NCI-H460 (cell line): Measurements from ENCODE around the gene TOM1L2. TPM values are rescaled to one million over a fixed set of nuclear protein-coding genes. Genes with fewer than 3 reads are reported as not detected.

Source experiments
- DNase-seq: peaks from one replicate; pipeline ENCODE4 v3.0.0-alpha.2; 2016; ENCODE audit warnings: low read depth; ENCODE audit errors: extremely low read depth
- total RNA-seq: library from RNA; depleted of rRNA; stranded (reverse); fragments of >200 nt; shearing (Covaris generic); gene quantifications from 2 replicates; pipeline ENCODE4 v1.2.3, GENCODE V29; 2014

Gene TOM1L2
- total RNA-seq, 1 experiment from 2014 or later = 9.7 TPM

DNA sequence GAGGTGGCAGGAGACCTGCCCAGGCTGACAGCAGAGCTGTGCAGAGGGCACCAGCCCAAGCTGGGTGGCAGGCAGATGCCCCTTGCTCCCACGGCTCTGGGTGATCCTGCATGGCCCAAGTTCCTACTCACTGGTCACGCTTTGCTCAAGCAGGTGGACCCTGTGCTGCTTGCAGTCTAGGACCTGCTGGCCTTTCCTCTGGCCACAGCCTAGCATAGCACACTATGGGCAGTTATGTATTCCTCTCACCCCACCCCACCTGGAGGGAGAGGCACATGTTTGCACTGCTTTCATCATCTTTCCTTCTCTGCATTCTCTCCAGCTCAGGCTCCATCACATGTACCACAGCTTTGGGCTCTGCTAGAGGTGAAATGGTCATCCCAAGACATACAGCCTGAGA lies 115.8 kb downstream of the TOM1L2 start:
- no peak for DNase-seq

DNA sequence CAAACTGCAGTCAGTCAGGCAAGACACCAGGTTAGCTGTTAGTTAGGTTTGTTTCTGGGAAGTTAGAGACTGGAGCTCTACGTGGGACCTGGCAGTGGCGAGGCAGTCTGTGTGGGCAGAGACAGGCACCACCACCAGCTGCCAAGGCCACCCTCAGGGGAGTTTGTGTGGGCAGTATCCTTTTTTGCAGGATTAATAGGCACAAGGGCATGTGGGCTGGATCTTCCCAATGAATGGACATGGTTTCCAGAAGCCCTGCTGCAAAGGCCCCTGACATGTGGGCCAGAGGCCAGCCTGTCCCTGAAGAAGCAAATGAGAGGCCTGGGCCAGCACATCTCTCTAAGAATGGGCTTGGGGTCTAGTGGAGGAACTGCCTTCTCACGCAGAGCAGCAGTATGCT lies 116.2 kb downstream of the TOM1L2 start:
- DNase-seq = no peak

DNA sequence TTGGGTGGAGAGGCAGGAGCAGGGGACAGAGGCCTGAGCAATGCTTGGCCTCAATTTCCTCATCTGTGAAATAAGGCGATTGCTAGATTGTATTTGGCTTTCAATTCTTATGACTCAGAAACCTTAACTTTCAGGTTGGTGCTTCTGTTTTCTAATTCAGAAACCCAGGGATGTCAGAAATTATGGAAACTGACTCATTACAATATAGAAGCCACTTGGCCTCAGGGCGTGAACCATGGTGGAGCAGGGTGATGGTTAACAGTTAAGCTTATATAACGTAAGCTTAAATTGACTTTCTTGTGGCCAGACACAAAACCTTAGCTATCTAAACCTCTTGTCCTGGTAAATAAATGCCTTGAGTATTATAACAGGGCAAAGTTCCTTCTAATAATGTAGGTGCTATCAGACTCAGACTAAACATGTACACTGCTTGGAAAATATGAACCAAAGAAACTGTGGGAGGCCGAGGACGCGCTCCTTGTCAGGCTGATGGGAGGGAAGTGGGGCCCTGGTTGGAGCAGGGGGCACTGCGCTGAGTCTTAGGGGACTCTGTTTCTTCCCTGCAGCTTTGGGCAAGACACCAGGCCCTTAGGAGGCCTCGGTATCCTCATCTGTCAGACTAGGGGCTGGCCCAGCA lies 118.3 kb downstream of the TOM1L2 start:
- no peak for DNase-seq

DNA sequence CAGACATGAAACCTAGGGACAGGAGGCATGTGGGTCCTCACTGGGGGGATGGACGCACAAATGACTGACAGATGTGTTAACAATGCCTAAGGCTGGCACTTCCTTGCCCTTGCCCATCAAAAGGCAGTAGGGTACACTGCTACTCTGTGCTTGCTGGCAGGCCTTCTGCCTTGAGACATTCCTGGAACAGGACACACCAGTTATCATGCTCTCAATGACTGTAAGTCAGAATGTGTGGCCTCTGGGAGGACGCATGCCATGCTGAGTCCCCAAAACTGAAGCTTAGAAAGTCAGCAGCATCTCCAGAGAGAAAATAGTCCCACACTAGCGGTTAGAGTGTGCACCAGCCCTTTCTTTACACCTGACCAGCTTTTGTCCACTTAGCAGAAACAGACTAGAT lies 119.3 kb downstream of the TOM1L2 start:
- DNase-seq = no peak

DNA sequence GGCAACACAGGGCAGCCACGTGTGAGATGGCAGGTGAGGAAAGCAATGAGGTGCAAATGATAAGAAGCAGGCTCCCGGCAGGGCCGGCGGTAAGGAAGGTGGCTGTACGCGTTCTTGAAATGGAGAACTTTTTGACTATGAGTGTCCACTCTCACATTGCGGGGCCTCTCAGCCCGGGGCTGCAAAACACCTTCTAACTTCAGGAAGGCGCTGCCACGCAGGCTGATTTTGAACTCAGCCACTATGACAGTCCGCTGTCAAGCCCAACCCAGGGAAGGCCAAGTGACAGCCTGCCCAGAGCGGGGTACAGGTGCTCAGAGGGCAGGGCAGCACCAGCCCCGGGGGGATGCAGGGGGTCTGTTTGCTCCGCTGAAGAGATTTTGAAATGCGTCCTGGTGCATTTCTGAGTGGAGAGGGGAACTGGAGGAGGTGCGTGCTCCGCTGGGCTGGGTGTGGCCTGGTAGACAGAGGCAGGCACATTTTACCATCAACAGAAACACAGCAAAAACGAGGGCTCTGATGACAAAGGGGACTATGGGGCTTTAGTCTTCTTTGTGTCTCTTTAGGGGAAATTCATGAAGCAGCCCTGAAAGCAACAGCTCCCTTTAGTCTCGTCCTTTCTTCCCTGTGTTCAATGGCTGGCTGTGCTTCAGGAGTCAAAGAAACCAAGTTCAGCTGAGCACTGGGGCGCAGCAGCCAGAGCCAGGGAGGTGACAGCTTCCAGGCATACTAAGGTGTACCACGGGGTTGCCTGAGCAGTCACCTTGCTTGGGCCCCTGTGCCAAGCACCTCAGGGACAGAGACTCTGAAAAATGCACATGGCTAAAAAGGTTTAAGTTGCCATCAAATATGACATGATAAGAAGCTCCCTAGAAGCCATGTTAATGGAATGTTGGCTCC lies 120.8 kb downstream of the TOM1L2 start:
- no peak for DNase-seq

DNA sequence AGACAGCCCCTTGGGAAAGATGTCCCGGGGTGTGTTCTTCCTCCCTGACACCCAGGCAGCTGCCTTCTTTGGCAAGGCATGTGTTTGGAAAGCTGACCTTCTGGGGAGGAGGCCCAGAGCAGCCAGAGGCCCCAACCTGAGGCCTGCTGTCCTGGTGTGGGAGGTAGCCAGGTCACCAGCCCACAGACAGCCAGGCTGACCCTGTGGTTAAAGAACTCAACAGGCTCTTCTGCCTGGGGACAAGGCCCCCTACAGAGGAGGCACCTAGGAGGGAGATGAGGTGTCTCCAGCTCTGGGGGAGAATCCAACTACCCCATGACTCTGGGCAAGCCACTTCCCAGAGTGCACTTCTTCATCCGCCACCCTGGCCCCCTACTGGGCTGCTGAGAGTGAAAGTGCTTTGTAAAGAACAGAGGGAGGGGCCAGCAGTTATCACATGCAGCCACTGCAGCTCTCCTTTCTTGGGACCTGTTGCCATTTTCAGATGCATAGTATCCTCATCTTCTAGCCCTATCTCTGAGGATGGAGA lies 122.3 kb downstream of the TOM1L2 start:
- no peak for DNase-seq

DNA sequence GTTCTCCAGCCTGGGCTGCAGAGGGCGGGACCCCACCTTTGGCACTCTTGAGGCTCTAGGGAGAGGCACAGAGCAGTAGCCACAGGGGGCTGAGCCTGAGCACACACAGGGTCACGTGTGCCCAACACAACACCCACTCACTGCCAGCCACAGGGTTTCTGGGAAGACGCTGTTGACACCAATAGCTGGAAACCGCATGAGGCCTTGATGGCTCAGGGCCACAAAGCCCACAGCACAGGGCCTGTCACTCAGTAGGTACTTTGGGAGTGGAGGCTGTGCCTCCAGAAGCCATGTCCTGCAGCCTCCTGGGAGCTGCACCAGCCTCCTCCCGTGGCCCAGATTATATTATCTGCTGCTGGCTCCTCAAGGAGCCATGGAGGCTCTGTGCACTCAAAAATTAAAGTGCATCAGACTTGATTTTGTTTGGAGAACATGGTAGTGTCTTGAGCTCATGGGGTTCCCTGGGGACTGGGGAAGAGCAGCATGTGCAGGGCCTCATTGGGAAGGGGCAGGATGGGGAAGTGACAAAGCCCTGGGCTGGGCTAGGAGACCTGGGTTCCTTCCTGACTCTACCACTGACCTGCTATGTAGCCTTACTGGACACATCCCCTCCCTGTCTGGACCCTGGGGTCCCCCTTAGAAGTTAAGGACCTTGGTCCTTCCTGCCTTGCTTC lies 122.9 kb downstream of the TOM1L2 start:
- no peak for DNase-seq

DNA sequence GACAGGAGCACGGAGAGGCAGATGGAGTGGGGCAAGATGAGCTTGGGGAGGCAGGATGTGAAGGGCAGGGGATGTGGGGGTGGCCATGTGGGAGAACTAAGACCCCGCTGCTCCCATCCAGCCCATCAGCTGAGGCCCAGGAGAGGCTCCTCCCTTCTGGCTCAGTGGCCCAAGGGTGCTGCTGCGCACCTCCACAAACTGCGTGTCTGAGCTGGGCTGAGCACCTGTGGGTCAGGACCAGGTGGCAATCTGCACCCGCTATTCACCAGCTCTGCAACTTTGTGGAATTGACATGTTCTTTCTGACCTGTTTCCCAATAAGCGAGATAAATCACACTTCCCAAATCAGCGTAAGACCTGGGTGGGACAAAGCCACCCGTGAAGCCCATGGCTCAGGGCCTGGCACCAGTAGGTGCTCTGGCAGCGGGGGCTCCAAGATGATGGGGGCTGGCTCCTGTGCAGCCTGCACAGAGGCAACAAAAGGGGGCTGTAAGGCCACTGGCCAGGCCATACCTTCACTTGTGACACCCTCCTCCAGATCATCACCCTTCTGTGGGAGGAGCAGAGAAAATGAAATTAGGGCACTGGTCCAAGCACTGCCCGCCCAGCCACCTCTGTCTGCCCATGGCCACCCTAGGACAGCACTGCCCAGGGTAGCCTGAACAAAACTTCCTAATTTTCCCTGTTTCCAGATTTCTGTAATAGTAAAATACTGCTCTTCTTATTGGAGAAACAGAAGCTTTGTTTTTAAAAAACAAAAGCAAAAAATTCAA lies 123.7 kb downstream of the TOM1L2 start:
- no peak for DNase-seq

DNA sequence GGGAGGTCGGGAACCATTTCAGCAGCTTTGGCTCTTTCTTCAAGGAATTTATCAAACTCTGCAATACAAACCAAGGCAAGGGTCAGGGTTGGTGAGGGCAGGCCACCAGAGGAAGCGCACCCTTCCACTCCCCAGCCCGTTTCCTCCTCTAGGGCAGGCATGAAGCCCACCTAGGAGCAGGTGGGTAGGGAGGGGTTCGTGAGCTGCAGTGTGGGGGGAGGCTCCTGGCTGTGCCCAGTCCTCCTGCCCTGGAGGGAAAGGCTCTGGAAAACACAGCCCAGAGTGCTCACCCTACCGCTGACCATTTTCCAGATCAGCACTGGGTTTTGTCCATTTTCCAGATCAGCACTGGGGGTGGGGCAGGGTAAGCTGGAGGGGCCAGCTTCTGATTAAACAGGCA lies 124.5 kb downstream of the TOM1L2 start:
- DNase-seq = no peak

DNA sequence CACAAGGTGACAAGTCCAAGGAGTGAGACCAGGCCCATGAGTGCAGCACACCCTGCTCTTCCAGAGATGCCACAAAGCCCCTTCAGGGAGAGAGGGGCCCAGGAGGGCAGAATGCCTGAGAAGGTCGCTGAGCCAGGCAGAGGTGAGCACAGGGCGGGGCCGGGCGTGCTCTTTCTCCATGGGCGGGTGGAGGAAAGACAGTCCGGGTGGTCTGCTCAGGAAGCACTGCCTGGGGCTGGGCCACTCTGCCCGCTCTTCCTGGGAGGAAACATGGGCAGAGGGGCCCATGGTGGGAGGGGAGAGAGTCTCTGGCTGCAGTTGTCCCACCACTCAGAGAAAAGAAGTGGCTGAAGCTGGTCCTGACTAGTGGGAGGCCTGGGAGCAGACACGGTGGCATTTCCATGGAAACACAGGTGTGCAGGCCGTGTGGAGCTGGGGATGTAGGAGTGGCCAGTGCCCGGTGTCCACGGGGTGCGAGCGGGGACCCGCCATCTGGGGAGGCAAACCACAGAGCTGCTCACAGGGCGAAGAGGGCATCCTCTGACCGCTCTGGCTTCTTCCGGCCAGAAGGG lies 125.0 kb downstream of the TOM1L2 start:
- DNase-seq = no peak

DNA sequence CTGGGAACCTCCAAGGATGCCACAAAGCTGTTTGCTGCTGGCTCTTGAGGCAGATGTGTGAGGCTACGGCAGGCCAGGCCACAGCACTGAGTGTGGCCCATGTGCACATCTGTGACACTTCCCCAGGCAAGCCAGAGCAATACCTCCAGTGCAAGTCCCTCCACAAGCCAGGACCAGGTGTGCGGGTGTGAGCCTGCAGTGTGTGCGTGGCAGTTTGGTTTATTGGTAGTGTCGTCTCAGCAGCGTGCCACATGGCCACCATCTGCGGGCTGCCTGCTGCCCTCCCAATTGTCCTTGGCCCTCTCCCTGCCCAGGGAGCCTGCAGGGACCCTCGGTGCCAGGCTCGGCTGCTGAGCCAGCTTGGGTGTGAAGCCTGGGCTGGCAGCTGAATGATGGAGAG lies 125.6 kb downstream of the TOM1L2 start:
- no peak for DNase-seq

DNA sequence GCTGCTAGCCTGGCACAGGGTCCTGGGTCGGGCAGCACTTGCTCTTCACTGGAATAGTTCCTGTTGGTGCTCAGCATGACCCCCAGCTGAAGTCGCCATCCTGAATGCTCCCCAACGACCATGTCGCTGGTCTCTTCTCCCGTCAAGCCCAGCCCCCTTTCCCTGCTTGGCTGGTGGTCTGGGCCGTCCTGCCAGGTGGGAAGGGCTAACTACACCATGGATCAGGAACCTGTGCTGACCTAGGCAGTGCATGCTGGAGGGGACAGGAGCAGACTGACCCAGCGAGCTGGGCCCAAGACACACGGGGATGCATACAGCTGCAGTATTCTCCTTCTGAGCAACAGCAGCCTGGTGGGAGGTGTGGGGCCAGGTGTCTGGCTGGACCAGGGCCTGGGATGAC lies 126.2 kb downstream of the TOM1L2 start:
- no peak for DNase-seq

DNA sequence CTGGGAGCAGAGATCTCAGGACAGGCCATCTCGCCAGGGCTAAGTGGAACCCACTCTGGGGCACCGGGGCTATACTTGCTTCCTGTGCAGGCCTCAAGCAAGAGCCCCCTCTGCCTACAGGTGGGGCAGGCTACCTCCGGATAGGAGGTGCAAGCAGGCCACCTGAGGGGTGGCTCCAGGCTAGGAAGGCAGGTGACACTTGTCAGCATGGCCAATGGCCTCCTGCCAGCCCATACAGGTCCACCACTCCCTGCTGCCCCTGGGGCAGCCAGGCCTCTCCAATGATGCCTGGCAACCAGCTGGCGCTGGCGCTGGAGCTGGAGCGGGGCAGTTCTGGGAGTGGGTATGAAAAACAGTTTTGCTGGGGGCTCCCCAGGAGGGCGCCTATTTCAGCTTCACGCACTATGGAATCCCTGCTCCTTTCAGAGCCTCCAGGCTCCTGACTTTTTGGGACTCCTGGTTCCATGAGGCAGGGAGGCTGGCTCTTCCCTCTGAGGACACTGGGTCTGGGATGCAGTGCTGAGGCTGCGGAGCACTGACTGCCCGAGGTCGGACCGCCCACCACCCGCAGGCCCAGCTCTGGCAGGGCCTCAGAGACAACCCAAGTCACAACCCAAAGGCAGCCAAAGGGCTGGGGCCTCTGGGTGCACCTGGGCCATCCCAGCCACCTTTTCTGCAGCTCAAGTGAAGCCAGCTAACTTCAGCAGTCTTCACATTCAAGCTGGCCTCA lies 127.0 kb downstream of the TOM1L2 start:
- DNase-seq = no peak

DNA sequence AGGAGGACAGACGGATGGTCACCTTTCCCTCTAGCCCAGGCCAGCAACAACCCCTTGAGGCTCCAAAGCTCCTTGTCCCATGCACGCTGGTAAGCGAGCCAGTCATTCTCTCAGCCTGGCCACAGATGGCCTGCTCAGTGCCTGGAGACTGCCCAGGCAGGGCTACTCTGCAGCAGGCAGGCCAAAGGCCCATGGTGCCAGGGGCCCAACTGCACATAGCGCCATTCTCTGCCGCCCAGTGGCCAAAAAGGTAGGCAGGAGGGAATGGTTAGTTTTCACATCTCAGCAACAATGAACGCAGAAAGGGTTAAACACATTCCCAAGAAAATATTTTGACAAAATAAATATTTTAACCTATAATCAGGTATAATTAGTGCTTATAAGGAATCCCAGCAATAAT lies 127.7 kb downstream of the TOM1L2 start:
- DNase-seq = no peak

DNA sequence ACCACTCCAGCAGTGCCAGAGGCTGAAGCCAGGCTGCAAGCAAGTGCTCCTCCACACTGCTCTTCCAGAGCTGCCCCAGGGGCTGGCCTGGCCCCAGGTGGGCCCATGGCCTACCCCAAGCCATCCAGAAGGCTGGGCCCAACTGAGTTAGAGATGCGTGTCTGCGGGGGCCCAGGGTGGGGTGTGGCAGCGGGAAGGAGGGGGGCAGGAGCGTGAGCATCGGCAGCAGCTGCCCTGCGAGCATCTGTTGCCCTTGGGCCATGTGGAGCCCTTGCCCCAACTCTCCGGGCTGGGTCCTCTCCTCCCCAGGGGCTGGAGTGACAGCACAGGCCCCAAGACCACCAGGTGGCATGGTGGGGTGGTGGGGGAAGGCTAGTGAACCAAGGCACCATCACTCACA lies 128.1 kb downstream of the TOM1L2 start:
- DNase-seq = no peak

DNA sequence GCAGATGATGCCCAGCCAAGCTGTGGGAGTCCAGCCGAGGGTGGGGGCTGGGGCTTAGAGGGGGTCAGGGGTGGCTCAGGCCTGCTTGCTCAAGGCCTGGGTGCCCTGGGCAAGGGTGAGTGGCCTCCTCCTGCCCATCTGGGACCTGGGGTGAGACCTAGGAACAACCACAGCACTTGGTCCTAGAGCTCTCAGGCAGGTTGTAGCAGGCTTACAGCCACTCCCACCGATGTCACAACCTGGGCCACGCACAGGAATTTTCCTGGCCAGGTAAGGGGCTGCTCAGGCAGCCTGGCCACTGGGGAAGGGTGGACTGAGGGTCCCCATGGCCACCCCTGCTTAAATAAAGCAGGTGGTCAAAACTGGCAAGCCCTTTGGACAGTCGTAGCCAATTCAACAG lies 129.1 kb downstream of the TOM1L2 start:
- no peak for DNase-seq

DNA sequence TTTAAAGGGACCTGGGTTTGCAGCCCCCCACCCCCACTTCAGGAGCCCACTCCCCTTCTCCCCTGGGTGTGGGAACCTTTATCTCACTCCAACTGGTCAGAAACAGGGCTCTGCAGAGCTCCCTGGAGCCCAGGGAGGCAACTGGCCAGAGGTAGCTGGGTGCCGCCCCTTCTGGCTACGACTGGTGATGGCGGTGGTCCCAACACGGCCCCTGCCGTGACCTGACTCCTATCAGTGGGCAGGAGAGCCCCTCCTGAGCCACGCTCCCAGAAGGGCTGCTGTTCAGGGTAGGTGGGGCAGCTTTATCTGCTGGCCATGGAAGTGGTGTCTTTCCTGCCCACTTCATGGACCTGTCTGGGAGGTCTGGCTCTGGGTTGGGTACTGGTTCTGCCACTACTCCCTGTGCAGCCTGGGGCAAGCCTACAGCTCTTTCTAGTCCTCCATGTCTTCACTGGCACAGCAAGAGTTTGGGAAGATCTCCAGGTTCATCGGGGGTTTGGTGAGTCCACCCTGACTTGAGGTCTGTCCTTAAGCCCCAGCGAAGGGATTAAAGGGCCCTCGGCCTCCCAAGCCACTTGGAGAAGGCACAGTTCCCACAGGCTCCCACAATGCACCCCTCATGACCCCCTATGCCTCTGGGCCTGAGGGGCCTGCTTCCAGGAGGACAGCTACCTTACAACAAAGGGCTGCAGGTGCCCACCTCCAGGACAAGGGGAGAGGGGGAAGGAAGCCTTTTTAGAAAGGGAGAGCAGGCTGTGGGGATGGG lies 129.9 kb downstream of the TOM1L2 start:
- DNase-seq = no peak

DNA sequence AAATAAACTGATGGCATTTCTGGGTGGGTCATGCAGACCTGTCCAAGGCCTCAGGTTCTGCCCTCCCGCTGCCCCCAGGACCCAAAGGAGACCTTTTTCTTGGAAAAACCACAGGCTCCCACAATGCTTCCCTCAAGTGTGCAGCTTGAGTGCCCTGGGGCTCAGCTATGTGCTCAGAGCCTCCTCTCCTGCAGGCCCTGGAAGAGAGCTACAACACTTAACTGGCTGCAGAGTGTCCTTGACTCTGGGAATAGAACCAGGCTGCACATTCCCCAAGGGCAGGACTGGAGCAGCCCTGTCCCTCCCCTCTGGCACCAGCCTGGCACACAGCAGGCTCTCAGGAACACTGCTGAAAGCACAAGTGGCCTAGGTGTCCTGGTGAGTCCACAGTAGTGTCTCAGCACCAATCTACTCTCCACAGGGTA lies 130.6 kb downstream of the TOM1L2 start:
- DNase-seq = no peak
